GDM1 (cell line): ENCODE results near the gene NLRP3.

Experiments
- DNase-seq: peaks from one replicate; lab custom pipeline; 2025; lab: John Stamatoyannopoulos, UW

Gene NLRP3

GRCh38 chr1:247437551-247438505, 21.9 kb downstream of the NLRP3 start:
- no peak for DNase-seq

- no peak for DNase-seq
These were observed 24.1 kb downstream of the NLRP3 start for GRCh38 chr1:247440001-247440620.

- no peak for DNase-seq
These were observed 25.6 kb downstream of the NLRP3 start for GRCh38 chr1:247441606-247442005.

- DNase-seq: no peak
These were observed 26.2 kb downstream of the NLRP3 start for GRCh38 chr1:247442164-247442563.

GRCh38 chr1:247443641-247444040, 27.7 kb downstream of the NLRP3 start:
- no peak for DNase-seq

- no peak for DNase-seq
These were observed 28.6 kb downstream of the NLRP3 start for GRCh38 chr1:247444571-247444970.

GRCh38 chr1:247445526-247446356, 29.8 kb downstream of the NLRP3 start:
- DNase-seq: no peak

- DNase-seq: no peak
These were observed 31.4 kb downstream of the NLRP3 start for GRCh38 chr1:247447162-247447909.

GRCh38 chr1:247448107-247448791, 32.3 kb downstream of the NLRP3 start:
- no peak for DNase-seq

- DNase-seq: no peak
These were observed 35.5 kb downstream of the NLRP3 start for GRCh38 chr1:247451388-247452010.

GRCh38 chr1:247452447-247453039, 36.6 kb downstream of the NLRP3 start:
- no peak for DNase-seq

GRCh38 chr1:247453245-247453644, 37.3 kb downstream of the NLRP3 start:
- DNase-seq: no peak

- DNase-seq: no peak
These were observed 38.0 kb downstream of the NLRP3 start for GRCh38 chr1:247453997-247454396.

GRCh38 chr1:247456021-247456420, 40.0 kb downstream of the NLRP3 start:
- DNase-seq: peak; percentile 7

- no peak for DNase-seq
These were observed 41.1 kb downstream of the NLRP3 start for GRCh38 chr1:247456914-247457639.

GRCh38 chr1:247459507-247459906, 43.5 kb downstream of the NLRP3 start:
- DNase-seq: no peak

GRCh38 chr1:247465796-247466195, 49.8 kb downstream of the NLRP3 start:
- no peak for DNase-seq

- DNase-seq: no peak
These were observed 51.2 kb downstream of the NLRP3 start for GRCh38 chr1:247467129-247467528.

GRCh38 chr1:247468481-247469140, 52.6 kb downstream of the NLRP3 start:
- DNase-seq: no peak
